Sigmoid colon (tissue), 4 donors: Measurements from ENCODE around the gene DSC3.

Source experiments
- POLR2A ChIP-seq, 2 donors: fragments of 450-650 bp; IDR thresholded peaks; one replicate each; pipeline ENCODE4 v1.6.1; 2016; ENCODE audit warnings: antibody characterized with exemption in 2 of 2, mild to moderate bottlenecking in 2 of 2, moderate library complexity in 2 of 2
- POLR2AphosphoS5 ChIP-seq, 4 donors: sonication (generic); formaldehyde crosslinking; IDR thresholded peaks; one replicate each; pipeline ENCODE4 v1.6.1; 2017; ENCODE audit warnings: antibody characterized with exemption in 4 of 4
- TF ChIP-seq, protein P1 (sequence below), 4 experiments: fragments of 450-650 bp in 3 of 4; fragments of 200-600 bp in 1 of 4; IDR thresholded peaks; one replicate each; pipeline ENCODE4 v1.5.1; 2016 to 2019; ENCODE audit warnings: antibody characterized with exemption in 4 of 4, mild to moderate bottlenecking in 3 of 4, moderate library complexity in 2 of 4

DNA sequence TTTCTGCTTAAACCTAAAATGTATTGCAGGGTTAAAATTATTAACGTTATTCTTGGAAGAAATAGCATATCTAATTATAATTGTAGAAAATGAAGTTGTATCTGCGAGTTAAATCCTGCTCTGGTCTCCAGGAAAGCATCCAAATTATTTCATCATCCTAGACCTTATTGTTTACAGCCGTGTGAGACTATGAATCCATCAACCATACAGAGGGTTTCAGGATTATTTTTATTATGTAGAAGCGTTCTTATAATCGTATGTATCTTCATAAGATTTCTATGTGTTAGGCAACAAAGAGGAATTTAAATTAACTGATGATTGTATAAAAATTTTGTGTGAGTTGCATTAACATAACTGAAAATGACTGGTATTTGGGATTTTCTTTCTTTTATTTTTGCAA is 14.5 kb upstream of the DSC3 start:
- TF ChIP-seq POLR2A (IDR thresholded peaks at IDR 0.05) = no peak
- TF ChIP-seq, protein P1, sequence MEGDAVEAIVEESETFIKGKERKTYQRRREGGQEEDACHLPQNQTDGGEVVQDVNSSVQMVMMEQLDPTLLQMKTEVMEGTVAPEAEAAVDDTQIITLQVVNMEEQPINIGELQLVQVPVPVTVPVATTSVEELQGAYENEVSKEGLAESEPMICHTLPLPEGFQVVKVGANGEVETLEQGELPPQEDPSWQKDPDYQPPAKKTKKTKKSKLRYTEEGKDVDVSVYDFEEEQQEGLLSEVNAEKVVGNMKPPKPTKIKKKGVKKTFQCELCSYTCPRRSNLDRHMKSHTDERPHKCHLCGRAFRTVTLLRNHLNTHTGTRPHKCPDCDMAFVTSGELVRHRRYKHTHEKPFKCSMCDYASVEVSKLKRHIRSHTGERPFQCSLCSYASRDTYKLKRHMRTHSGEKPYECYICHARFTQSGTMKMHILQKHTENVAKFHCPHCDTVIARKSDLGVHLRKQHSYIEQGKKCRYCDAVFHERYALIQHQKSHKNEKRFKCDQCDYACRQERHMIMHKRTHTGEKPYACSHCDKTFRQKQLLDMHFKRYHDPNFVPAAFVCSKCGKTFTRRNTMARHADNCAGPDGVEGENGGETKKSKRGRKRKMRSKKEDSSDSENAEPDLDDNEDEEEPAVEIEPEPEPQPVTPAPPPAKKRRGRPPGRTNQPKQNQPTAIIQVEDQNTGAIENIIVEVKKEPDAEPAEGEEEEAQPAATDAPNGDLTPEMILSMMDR (IDR thresholded peaks at IDR 0.05) = no peak
- TF ChIP-seq POLR2AphosphoS5 (IDR thresholded peaks at IDR 0.05) = no peak
